Measurements from ENCODE around the gene SMIM31.

SMIM31 gene

DNA sequence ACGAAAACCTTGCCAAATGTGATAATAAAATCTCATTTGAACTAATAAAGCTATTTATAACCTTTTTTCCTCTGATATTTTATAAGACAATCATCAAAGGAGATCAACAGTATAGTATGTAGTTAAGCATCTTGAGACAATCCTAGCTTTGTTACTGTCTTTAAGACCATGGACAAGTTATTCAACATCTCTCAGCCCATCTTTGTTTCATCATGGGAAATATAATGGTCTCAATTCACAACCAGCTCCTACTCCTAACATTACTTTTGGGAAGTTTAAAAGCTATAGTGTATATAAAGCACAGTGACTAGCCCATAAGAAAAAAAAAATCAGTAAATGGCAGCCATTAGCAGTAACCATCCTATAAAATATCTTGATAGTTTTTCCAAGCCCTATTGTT is 65.4 kb downstream of the SMIM31 start:
- H3K9me3 Mint-ChIP-seq = peaks cover 4% of the 10 kb centered on the region
- no peaks in the 10 kb centered on the region for H3K4me1 Mint-ChIP-seq
- no peaks in the 10 kb centered on the region for H3K36me3 Mint-ChIP-seq
- no peak overlapping the region for H3K27ac Mint-ChIP-seq
- ATAC-seq = no peak
- no peak overlapping the region for H3K4me3 Mint-ChIP-seq
- peaks cover 9% of the 10 kb centered on the region for H3K27me3 Mint-ChIP-seq

DNA sequence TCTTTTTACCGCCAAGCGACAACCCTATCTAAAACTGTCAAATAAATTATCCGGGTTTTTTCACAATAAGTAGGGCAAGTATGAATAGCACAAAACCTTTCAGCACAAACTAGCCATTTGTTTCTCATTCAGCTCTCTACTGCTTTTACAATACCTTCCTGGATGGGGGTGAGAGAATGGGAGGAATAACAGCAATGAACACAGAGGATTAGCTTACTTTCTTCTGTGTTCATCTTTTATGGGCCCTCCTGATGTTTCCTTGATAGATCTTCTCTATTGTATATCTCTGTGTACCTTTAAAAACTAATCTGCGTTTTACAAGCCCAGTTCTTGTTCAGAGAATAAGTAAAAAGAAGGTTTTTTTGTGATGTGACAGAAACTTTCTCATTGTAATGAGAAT is 67.8 kb downstream of the SMIM31 start:
- H3K36me3 Mint-ChIP-seq = no peaks in the 10 kb centered on the region
- no peak for ATAC-seq
- peaks cover 9% of the 10 kb centered on the region for H3K27me3 Mint-ChIP-seq
- H3K4me1 Mint-ChIP-seq = peaks cover 5% of the 10 kb centered on the region
- no peak overlapping the region for H3K27ac Mint-ChIP-seq
- H3K9me3 Mint-ChIP-seq = peaks cover 9% of the 10 kb centered on the region
- no peak overlapping the region for H3K4me3 Mint-ChIP-seq

DNA sequence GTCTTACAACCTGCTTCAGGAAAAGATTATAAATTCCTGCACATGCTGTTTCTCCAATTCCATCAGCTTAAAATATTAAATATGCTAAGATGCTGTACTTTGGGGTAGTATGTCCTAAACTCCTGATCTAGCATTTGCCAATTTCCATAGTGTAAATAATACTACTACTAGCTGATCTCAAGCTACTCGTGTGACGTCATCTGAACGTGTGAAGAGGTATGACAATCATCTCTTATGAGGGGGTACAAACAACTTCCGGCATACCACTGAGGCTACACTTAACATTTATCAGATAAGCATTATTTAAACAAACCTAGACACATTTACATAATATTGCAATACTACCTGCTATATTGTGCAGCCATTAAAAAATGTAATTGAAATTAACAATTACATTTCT is 70.7 kb downstream of the SMIM31 start:
- ATAC-seq = no peak
- peaks cover 5% of the 10 kb centered on the region for H3K4me1 Mint-ChIP-seq
- H3K36me3 Mint-ChIP-seq = no peaks in the 10 kb centered on the region
- H3K27me3 Mint-ChIP-seq = peaks cover 9% of the 10 kb centered on the region
- H3K9me3 Mint-ChIP-seq = peaks cover 9% of the 10 kb centered on the region
- H3K4me3 Mint-ChIP-seq = no peak overlapping the region
- H3K27ac Mint-ChIP-seq = no peak overlapping the region

DNA sequence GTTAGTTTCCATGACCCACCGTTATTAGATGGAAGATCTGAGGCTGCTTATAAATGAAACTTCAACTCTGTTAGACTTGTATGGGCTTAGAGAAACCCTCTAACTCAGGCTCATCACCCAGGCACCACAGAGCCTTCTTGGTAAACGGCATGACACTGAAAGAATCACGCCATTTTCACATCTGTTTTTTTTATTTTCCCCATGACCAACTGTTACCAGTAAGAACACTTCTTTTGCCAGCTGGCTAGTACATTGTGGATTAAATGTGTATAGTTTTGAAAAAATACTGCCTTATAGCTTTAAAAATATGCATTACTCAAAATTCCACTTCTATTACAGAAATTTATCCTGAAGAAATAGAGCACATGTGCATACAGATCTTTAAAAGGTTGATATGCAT is 75.0 kb downstream of the SMIM31 start:
- Mint-ChIP-seq H3K27me3 (no peaks in the 10 kb centered on the region), H3K36me3 (no peaks in the 10 kb centered on the region)

DNA sequence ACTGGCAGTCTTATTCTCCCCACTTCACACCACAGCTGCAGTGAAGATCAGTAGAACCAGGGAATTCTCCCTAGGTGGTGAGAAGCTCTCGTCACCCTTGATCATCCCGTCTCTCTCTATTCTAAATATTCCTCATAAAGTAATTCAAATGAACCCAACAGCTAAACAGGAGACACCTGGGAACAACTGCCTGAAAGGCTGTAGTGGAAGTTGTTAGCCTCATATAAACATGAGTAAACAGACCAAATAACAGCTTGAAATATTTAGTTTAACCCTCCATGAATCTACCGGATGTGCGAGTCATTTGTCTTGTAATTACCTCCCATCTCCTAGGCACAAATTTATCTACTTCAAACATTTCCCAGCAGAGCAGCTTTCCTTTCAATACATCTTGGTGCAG is 92.6 kb downstream of the SMIM31 start:
- H3K27me3 Mint-ChIP-seq = no peaks in the 10 kb centered on the region
- no peaks in the 10 kb centered on the region for H3K4me1 Mint-ChIP-seq
- no peaks in the 10 kb centered on the region for H3K36me3 Mint-ChIP-seq
- H3K9me3 Mint-ChIP-seq = no peaks in the 10 kb centered on the region
- no peak overlapping the region for H3K4me3 Mint-ChIP-seq
- H3K27ac Mint-ChIP-seq = no peak overlapping the region
- no peak for ATAC-seq

More for the DNA sequence above, 75.0 kb downstream of the SMIM31 start:
- peaks cover 5% of the 10 kb centered on the region for H3K9me3 Mint-ChIP-seq
- peaks cover 5% of the 10 kb centered on the region for H3K4me1 Mint-ChIP-seq
- ATAC-seq = no peak
- H3K27ac Mint-ChIP-seq = no peak overlapping the region
- H3K4me3 Mint-ChIP-seq = no peak overlapping the region

DNA sequence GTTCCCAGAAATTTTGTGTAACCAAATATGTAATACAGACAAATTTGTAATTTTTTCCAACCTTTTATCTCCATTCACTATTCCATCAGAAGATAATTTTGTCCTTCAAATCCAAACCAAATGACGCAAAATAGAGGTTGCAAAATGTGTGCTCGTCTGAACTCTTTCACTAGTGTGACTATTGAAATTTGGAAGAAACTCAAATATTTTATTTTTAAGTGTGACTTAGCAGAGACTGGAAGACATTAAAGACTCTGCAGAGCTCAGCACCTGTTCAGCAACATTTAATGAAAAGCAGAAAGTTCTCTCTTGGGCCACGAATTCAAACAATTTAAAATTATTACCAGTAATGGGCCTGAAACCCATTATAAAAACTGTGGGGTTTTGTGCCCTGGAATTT is 93.1 kb downstream of the SMIM31 start:
- Mint-ChIP-seq H3K27ac (no peak overlapping the region), H3K27me3 (no peaks in the 10 kb centered on the region), H3K4me1 (no peaks in the 10 kb centered on the region), H3K36me3 (no peaks in the 10 kb centered on the region), H3K4me3 (no peak overlapping the region), H3K9me3 (no peaks in the 10 kb centered on the region)
- no peak for ATAC-seq

DNA sequence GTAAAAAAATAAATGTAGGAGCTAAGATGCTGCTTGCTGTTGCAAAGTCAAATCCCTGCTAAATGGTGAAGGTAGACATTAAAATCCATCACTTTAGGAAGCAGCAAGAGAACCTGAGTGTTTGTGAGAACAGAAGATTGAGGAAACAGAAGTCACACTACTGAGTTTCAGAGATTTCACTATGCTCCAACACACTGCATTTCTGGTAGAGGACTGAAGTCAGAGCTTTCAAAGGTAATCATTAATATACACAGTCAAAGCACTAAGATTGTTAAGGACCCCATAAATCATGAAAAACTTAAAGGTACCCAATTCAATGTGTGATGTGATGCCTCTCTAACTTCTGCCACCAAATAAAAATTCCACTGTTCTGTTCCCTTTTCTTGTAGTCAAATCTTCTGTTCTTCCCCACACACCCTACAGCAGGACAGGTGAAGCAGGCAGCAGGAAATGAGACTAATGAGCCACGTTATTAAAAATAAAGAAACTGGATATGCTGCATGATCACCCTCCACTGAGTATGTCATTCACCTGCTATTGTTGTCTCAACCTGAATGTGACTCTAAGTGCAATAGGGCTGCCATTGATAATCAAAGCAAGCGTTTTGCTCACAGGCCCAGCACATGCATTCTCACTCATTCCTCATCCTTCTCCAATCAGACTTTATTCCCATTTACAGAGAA is 94.2 kb downstream of the SMIM31 start:
- Mint-ChIP-seq H3K9me3 (peaks cover 4% of the 10 kb centered on the region), H3K36me3 (no peaks in the 10 kb centered on the region), H3K4me3 (no peak overlapping the region), H3K27me3 (no peaks in the 10 kb centered on the region), H3K27ac (no peak overlapping the region), H3K4me1 (no peaks in the 10 kb centered on the region)
- no peak for ATAC-seq

Data from stimulated activated memory B cell treated with anti-CD40 and anti-IgM and Interleukin-4, amounts not matched to agents 10 μg/mL and 1 μg/mL and 100 μg/mL, for 72 hours (primary cell).